OCI-LY7 (cell line): ENCODE data around the gene MEP1A. TPM values are rescaled to one million over a fixed set of nuclear protein-coding genes. Genes with fewer than 3 reads are reported as not detected.

ENCODE experiments used
- BruUV-seq: library from RNA; stranded (reverse); fragments of 400-500 nt; replicated peaks from 2 replicates; lab custom pipeline; 2021; lab: Mats Ljungman, UMichigan
- CTCF ChIA-PET: fragments of 300-600 bp; sonication (Branson Sonifier 250); formaldehyde crosslinking; loops from one replicate; lab custom pipeline; 2022; ENCODE audit warnings: antibody characterized with exemption; ENCODE audit not compliant: unreplicated experiment; lab: Charles Lee
- POLR2A ChIA-PET: fragments of 300-600 bp; sonication (Branson Sonifier 250); formaldehyde crosslinking; loops from one replicate; lab custom pipeline; 2022; ENCODE audit warnings: antibody characterized with exemption; lab: Charles Lee
- DNase-seq: peaks from one replicate; pipeline ENCODE4 v3.0.0-alpha.2; 2015; ENCODE audit warnings: low spot score
- H2AFZ ChIP-seq: fragments of 200-600 bp; sonication (generic), shearing (Covaris generic); 2 replicates; pipeline ENCODE4 v1.6.1; 2014; ENCODE audit warnings: mild to moderate bottlenecking, antibody characterized with exemption, low read length, moderate library complexity
- H3K27ac ChIP-seq: fragments of 200-600 bp; sonication (generic); 2 replicates; pipeline ENCODE4 v1.5.1; 2014; ENCODE audit warnings: mixed run types, low read depth, mild to moderate bottlenecking, moderate library complexity, low read length, inconsistent platforms; ENCODE audit not compliant: poor library complexity, severe bottlenecking
- H3K36me3 ChIP-seq: fragments of 200-600 bp; sonication (generic); 2 replicates; pipeline ENCODE4 v1.6.1; 2014; ENCODE audit warnings: mild to moderate bottlenecking, antibody characterized with exemption, low read length, moderate library complexity, mixed read lengths; ENCODE audit not compliant: insufficient read depth
- H3K4me1 ChIP-seq: fragments of 200-600 bp; sonication (generic); 2 replicates; pipeline ENCODE4 v1.5.1; 2014; ENCODE audit warnings: mild to moderate bottlenecking, low read length; ENCODE audit not compliant: insufficient read depth, poor library complexity, severe bottlenecking
- H3K4me2 ChIP-seq: fragments of 200-600 bp; sonication (generic); 2 replicates; pipeline ENCODE4 v1.6.1; 2014; ENCODE audit warnings: mild to moderate bottlenecking, low read length
- H3K4me3 ChIP-seq: fragments of 200-600 bp; sonication (generic); 2 replicates; pipeline ENCODE4 v1.5.1; 2014; ENCODE audit warnings: mild to moderate bottlenecking, low read depth, low read length; ENCODE audit not compliant: poor library complexity, severe bottlenecking
- H3K79me2 ChIP-seq: fragments of 200-600 bp; sonication (generic); 2 replicates; pipeline ENCODE4 v1.6.1; 2016; ENCODE audit warnings: low read depth, mild to moderate bottlenecking, low read length, moderate library complexity, mixed read lengths; ENCODE audit not compliant: insufficient read depth
- H3K9me2 ChIP-seq: fragments of 200-600 bp; sonication (generic); 2 replicates; pipeline ENCODE4 v1.6.1; 2016; ENCODE audit warnings: mild to moderate bottlenecking, low read length, mixed read lengths; ENCODE audit not compliant: insufficient read depth
- H3K9me3 ChIP-seq: fragments of 200-600 bp; sonication (generic); 2 replicates; pipeline ENCODE4 v1.6.1; 2014; ENCODE audit warnings: mild to moderate bottlenecking, mixed run types, low read length, mixed read lengths
- H4K20me1 ChIP-seq: fragments of 200-600 bp; sonication (generic); 2 replicates; pipeline ENCODE4 v1.6.1; 2014; ENCODE audit warnings: mild to moderate bottlenecking, antibody characterized with exemption, low read length, moderate library complexity, mixed read lengths; ENCODE audit not compliant: insufficient read depth
- CTCF ChIP-seq: fragments of 200-600 bp; sonication (generic); conservative IDR thresholded peaks from 2 replicates; pipeline ENCODE4 v1.5.1; 2014; ENCODE audit warnings: mild to moderate bottlenecking, antibody characterized with exemption, low read length, moderate library complexity, mixed read lengths
- EZH2phosphoT487 ChIP-seq: fragments of 200-600 bp; sonication (generic); IDR thresholded peaks from 2 replicates; pipeline ENCODE4 v1.6.1; 2018; ENCODE audit warnings: low read depth, borderline replicate concordance, mild to moderate bottlenecking, mixed run types, antibody characterized with exemption, low read length, moderate library complexity, mixed read lengths
- intact Hi-C: fragments of 100-400 bp; cut with micrococcal nuclease; formaldehyde crosslinking; loops from one replicate; pipeline ENCODE4 v1.10.0; 2022; ENCODE audit not compliant: unreplicated experiment
- total RNA-seq, 2 experiments: library from RNA; depleted of rRNA in 1 of 2; stranded (reverse); fragments of >200 nt in 1 of 2; shearing (Covaris generic) in 1 of 2; gene quantifications; 2 replicates each; pipeline ENCODE4 v1.2.3, GENCODE V29; 2014 to 2022

MEP1A gene
- total RNA-seq, 2 experiments from 2014 or later: not detected

DNA sequence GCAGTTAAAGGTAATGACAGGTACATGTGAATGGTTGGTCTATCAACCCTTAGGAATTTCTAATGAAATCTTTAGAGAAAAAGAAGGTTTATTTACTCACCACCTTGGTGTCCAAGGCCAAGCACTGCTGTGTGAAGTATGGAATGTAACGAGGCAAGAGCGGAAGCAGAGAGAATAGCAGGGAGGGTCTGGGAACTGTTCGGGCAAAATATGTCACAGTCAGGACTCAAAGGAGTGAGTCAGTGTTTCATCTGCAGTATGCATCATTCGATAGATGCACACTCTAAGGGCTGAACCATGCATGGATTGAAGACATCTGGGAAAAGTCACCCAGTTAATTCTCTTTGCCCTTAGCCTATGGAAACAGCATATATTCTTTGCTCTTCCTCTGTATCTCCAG is 95.4 kb downstream of the MEP1A start:
- no peaks in the 10 kb centered on the region for H3K4me1 ChIP-seq
- no peak for DNase-seq
- H3K36me3 ChIP-seq: no peaks in the 10 kb centered on the region
- no peak overlapping the region for H3K4me2 ChIP-seq
- H4K20me1 ChIP-seq: no peaks in the 10 kb centered on the region
- H3K79me2 ChIP-seq: no peaks in the 10 kb centered on the region
- no peaks in the 10 kb centered on the region for H3K9me2 ChIP-seq
- TF ChIP-seq EZH2phosphoT487 (no peak), CTCF (no peak)
- intact Hi-C loops: no loop called here
- no peak overlapping the region for H2AFZ ChIP-seq
- H3K27ac ChIP-seq: no peak overlapping the region
- ChIA-PET CTCF (no interaction called here), POLR2A (no interaction called here)
- no peaks in the 10 kb centered on the region for H3K9me3 ChIP-seq
- no TSS peak for BruUV-seq
- no peak overlapping the region for H3K4me3 ChIP-seq

Other genes starting within 250 kb of the MEP1A start
- gene CYP39A1, start 140.6 kb upstream of the MEP1A start, total RNA-seq (2014; rRNA removed; shearing (Covaris generic)): 13.4 and 15.4 TPM in 2 replicates
- gene CYP39A1, start 140.6 kb upstream of the MEP1A start, total RNA-seq (2022): 22.6 and 24.5 TPM in 2 replicates
- gene SLC25A27, start 140.4 kb upstream of the MEP1A start, total RNA-seq (2014; rRNA removed; shearing (Covaris generic)): 155 and 175 TPM in 2 replicates
- gene SLC25A27, start 140.4 kb upstream of the MEP1A start, total RNA-seq (2022): 157 and 203 TPM in 2 replicates
- gene TDRD6, start 105.5 kb upstream of the MEP1A start, total RNA-seq (2014; rRNA removed; shearing (Covaris generic)): 3.5 and 4.6 TPM in 2 replicates
- gene TDRD6, start 105.5 kb upstream of the MEP1A start, total RNA-seq (2022): 4.0 and 4.5 TPM in 2 replicates
- not detected in 2 replicates for gene PLA2G7, start 58.0 kb upstream of the MEP1A start, total RNA-seq (2014; rRNA removed; shearing (Covaris generic))
- gene PLA2G7, start 58.0 kb upstream of the MEP1A start, total RNA-seq (2022): not detected in 2 replicates
- not detected in 2 replicates for gene ANKRD66, start 46.5 kb upstream of the MEP1A start, total RNA-seq (2014; rRNA removed; shearing (Covaris generic))
- not detected in 2 replicates for gene ANKRD66, start 46.5 kb upstream of the MEP1A start, total RNA-seq (2022)
- not detected in 2 replicates for gene ADGRF5, start 128.5 kb downstream of the MEP1A start, total RNA-seq (2014; rRNA removed; shearing (Covaris generic))
- not detected in 2 replicates for gene ADGRF5, start 128.5 kb downstream of the MEP1A start, total RNA-seq (2022)
- not detected in 2 replicates for gene ADGRF1, start 248.9 kb downstream of the MEP1A start, total RNA-seq (2014; rRNA removed; shearing (Covaris generic))
- gene ADGRF1, start 248.9 kb downstream of the MEP1A start, total RNA-seq (2022): not detected in 2 replicates